Left ventricle myocardium inferior (tissue), 1 donor: ENCODE measurements around the gene KRTAP10-4. TPM values are rescaled to one million over a fixed set of nuclear protein-coding genes. Genes with fewer than 3 reads are reported as not detected.
A peak's percentile ranks its signal among the peaks of the same experiment; 100 is the strongest.

Source experiments
- DNase-seq: peaks from one replicate; pipeline ENCODE4 v3.0.0-alpha.2; 2020
- H3K27ac ChIP-seq: fragments of 200-600 bp; replicated peaks from 2 replicates; pipeline ENCODE4 v1.8.0; 2021
- H3K27me3 ChIP-seq: fragments of 200-600 bp; 2 replicates; pipeline ENCODE4 v1.8.0; 2021; ENCODE audit warnings: low read depth
- H3K36me3 ChIP-seq: fragments of 200-600 bp; 2 replicates; pipeline ENCODE4 v1.8.0; 2021
- H3K4me1 ChIP-seq: fragments of 200-600 bp; 2 replicates; pipeline ENCODE4 v1.8.0; 2021
- H3K4me3 ChIP-seq: fragments of 200-600 bp; 2 replicates; pipeline ENCODE4 v1.8.0; 2021; ENCODE audit warnings: mild to moderate bottlenecking, moderate library complexity
- H3K9me3 ChIP-seq: fragments of 200-600 bp; replicated peaks from 2 replicates; pipeline ENCODE4 v1.8.0; 2021
- CTCF ChIP-seq: fragments of 200-600 bp; IDR thresholded peaks from 2 replicates; pipeline ENCODE4 v1.8.0; 2021; ENCODE audit warnings: antibody characterized with exemption, mild to moderate bottlenecking, borderline replicate concordance
- intact Hi-C: fragments of 100-400 bp; cut with micrococcal nuclease; formaldehyde crosslinking; loops from one replicate; pipeline ENCODE4 v1.11.0; 2022
- total RNA-seq: library from RNA; stranded (reverse); fragmentation: NEBNext Ultra II Directional; extraction: Animal tissue kit (Norgen Biotek cat#: 25700); gene quantifications from one replicate; pipeline ENCODE4 v1.2.1, GENCODE V29; 2021
- donor health status: DM: no; HTN: yes; CAD: no; lungs with severe emphysema.

The KRTAP10-4 gene
- total RNA-seq, 1 donor from 2014 or later = not detected

- H3K27me3 ChIP-seq = peaks cover 25% of the 10 kb centered on the region
- no peak for TF ChIP-seq CTCF
- DNase-seq = peak; percentile 4
These were observed 42.5 kb upstream of the KRTAP10-4 start for GRCh38 chr21:44530903-44531605.

GRCh38 chr21:44531606-44532564 lies 41.6 kb upstream of the KRTAP10-4 start:
- intact Hi-C loops = no loop called here
- no peak overlapping the region for H3K4me3 ChIP-seq
- H3K4me1 ChIP-seq = no peaks in the 10 kb centered on the region
- H3K36me3 ChIP-seq = no peaks in the 10 kb centered on the region
- no peak for TF ChIP-seq CTCF
- DNase-seq = peak; percentile 3
- H3K27me3 ChIP-seq = peaks cover 25% of the 10 kb centered on the region
- no peaks in the 10 kb centered on the region for H3K9me3 ChIP-seq
- no peak overlapping the region for H3K27ac ChIP-seq

More at GRCh38 chr21:44530903-44531605, 42.5 kb upstream of the KRTAP10-4 start:
- Histone ChIP-seq H3K36me3 (no peaks in the 10 kb centered on the region), H3K4me1 (no peaks in the 10 kb centered on the region), H3K4me3 (no peak overlapping the region), H3K9me3 (no peaks in the 10 kb centered on the region), H3K27ac (no peak overlapping the region)
- intact Hi-C loops = no loop called here

GRCh38 chr21:44532712-44533111 lies 40.8 kb upstream of the KRTAP10-4 start:
- DNase-seq = no peak
- no peak for TF ChIP-seq CTCF
- H3K9me3 ChIP-seq = no peaks in the 10 kb centered on the region
- no peaks in the 10 kb centered on the region for H3K4me1 ChIP-seq
- H3K36me3 ChIP-seq = no peaks in the 10 kb centered on the region
- H3K27me3 ChIP-seq = peaks cover 26% of the 10 kb centered on the region
- H3K27ac ChIP-seq = no peak overlapping the region
- intact Hi-C loops = no loop called here
- H3K4me3 ChIP-seq = no peak overlapping the region

GRCh38 chr21:44533121-44533890 lies 40.2 kb upstream of the KRTAP10-4 start:
- Histone ChIP-seq H3K9me3 (no peaks in the 10 kb centered on the region), H3K27me3 (peaks cover 31% of the 10 kb centered on the region), H3K4me3 (no peak overlapping the region), H3K27ac (no peak overlapping the region), H3K4me1 (no peaks in the 10 kb centered on the region), H3K36me3 (no peaks in the 10 kb centered on the region)
- intact Hi-C loops = no loop called here
- no peak for TF ChIP-seq CTCF
- no peak for DNase-seq
